NCI-H82 treated with DMSO at 0.1 percent for 48 hours (cell line): Measurements from ENCODE around the gene RELB.

Source experiments
- DNase-seq: peaks from one replicate; lab custom pipeline; 2025; ENCODE audit not compliant: unreplicated experiment; lab: John Stamatoyannopoulos, UW

Gene RELB

DNA sequence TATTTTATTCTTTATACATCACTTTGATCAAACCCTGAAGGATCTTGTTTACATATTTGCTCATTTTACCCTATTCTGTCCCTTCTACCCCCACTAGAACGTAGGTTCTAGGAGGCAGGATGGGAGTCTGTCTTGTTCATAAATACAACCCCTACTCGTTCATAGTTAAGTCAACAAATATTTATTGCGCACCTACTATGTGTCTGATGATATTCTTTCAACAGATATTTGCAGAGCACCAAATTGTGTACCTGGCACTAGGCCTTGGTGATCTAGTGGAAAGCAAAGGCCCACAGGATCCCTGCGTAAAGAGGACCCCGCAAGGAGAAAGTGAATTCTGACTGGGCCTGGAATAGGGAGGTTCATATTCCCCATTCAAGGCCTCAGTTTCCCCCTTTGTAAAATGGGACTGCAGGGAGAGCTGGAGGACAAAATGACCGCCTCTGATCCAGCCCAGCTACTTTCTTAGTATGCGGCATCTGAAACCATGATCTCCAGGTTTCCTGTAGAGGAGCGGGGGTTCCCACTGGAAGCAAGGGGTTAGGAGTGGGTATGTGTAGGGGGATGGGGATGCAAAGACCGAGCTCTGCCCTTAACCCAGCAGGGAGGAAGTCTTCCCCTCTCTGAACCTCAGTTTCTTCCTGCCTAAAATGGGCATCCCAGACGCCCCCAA lies 77.3 kb downstream of the RELB start:
- no peak for DNase-seq

GRCh38 chr19:45079063-45079910 lies 78.0 kb downstream of the RELB start, which contains the start of gene GEMIN7:
GEMIN7 (plus strand) TSS chr19:45079260; CDS start chr19:45090115, 10,855 bp downstream.
- DNase-seq: peak; percentile 28

DNA sequence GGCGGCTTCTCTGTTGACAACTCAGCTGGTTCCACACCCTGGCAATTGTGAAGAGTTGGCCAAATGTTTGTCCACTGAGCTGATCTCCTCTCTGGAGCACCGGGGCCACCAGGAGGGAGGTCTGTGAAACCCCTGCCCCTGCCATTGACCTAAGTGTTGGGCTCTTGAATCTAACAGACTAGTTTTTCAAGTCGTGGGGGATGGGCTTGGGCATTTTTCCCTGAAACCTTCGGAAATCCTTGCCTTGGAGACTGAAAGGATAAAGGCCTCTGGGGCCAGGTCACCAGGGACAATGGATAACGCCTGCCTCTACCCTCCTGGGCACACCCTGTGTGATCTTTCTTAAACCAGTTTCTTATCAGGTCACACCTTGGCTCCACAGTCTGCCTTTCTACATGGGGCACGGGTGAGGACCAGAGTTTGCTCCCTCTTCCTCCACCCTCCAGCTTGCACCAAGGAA lies 78.7 kb downstream of the RELB start:
- no peak for DNase-seq

- no peak for DNase-seq
These were observed 80.9 kb downstream of the RELB start for GRCh38 chr19:45082170-45082569.

GRCh38 chr19:45086480-45086879 lies 85.2 kb downstream of the RELB start:
- no peak for DNase-seq

- no peak for DNase-seq
These were observed 86.3 kb downstream of the RELB start for GRCh38 chr19:45087531-45087930.
